ENCODE measurements around the gene MBOAT1.

- no peak for TF ChIP-seq CTCF (IDR thresholded peaks at IDR 0.05)
- no peak for TF ChIP-seq POLR2A (IDR thresholded peaks at IDR 0.05)
Observed at GRCh38 chr6:20183706-20184105, 28.6 kb downstream of the MBOAT1 start.
